ENCODE data around the gene CHAF1A. TPM values are rescaled to one million over a fixed set of nuclear protein-coding genes. Genes with fewer than 3 reads are reported as not detected.

CHAF1A gene
- total and polyA plus RNA-seq, 3 donors from 2014 or later = 24.1 to 37.7 (median 28.6) TPM

- TF ChIP-seq POLR2A (IDR thresholded peaks at IDR 0.05) = no peak
- no peak for TF ChIP-seq CTCF (IDR thresholded peaks at IDR 0.05)
- Histone ChIP-seq H3K9me3 (no peaks in the 10 kb centered on the region), H3K27me3 (no peaks in the 10 kb centered on the region), H3K4me3 (no peak overlapping the region), H3K36me3 (ENCODE audit: low read depth, missing control alignments) (no peaks in the 10 kb centered on the region), H3K27ac (no peak overlapping the region), H3K4me1 (peaks cover 51% of the 10 kb centered on the region)
- 72 to 79% methylated on average over 8 to 23 of the region's 23 CpGs for WGBS, 2 donors
- DNase-seq = no peak
- intact Hi-C loops (cut with DNase I; ENCODE audit: low total_unique reads) = no loop called here
Measured at GRCh38 chr19:4376991-4377781, 25.3 kb upstream of the CHAF1A start.

GRCh38 chr19:4378886-4379285 is 23.6 kb upstream of the CHAF1A start:
- Histone ChIP-seq H3K36me3 (ENCODE audit: low read depth, missing control alignments) (no peaks in the 10 kb centered on the region), H3K27me3 (no peaks in the 10 kb centered on the region), H3K4me3 (no peak overlapping the region), H3K9me3 (no peaks in the 10 kb centered on the region), H3K27ac (no peak overlapping the region), H3K4me1 (peaks cover 38% of the 10 kb centered on the region)
- WGBS, 2 donors = 86 to 96% methylated on average over 10 to 11 of the region's 11 CpGs
- intact Hi-C loops (cut with DNase I; ENCODE audit: low total_unique reads) = no loop called here
- no peak for DNase-seq
- TF ChIP-seq CTCF (IDR thresholded peaks at IDR 0.05) (no peak), POLR2A (IDR thresholded peaks at IDR 0.05) (no peak)

- DNase-seq = no peak
- no peak overlapping the region for H3K27ac ChIP-seq
- TF ChIP-seq POLR2A (IDR thresholded peaks at IDR 0.05) = no peak
- TF ChIP-seq CTCF (IDR thresholded peaks at IDR 0.05) = no peak
- no peaks in the 10 kb centered on the region for H3K27me3 ChIP-seq
- H3K9me3 ChIP-seq = no peaks in the 10 kb centered on the region
- H3K4me1 ChIP-seq = peaks cover 31% of the 10 kb centered on the region
- no peak overlapping the region for H3K4me3 ChIP-seq
- H3K36me3 ChIP-seq (ENCODE audit: low read depth, missing control alignments) = no peaks in the 10 kb centered on the region
- intact Hi-C loops (cut with DNase I; ENCODE audit: low total_unique reads) = no loop called here
- 61 to 73% methylated on average over 18 to 20 of the region's 20 CpGs for WGBS, 2 donors
Measured at GRCh38 chr19:4379383-4380253, 22.8 kb upstream of the CHAF1A start.

GRCh38 chr19:4380254-4380727 is 22.1 kb upstream of the CHAF1A start:
- TF ChIP-seq POLR2A (IDR thresholded peaks at IDR 0.05) = no peak
- Histone ChIP-seq H3K27ac (no peak overlapping the region), H3K4me3 (no peak overlapping the region), H3K9me3 (no peaks in the 10 kb centered on the region), H3K36me3 (ENCODE audit: low read depth, missing control alignments) (no peaks in the 10 kb centered on the region), H3K4me1 (peaks cover 24% of the 10 kb centered on the region), H3K27me3 (no peaks in the 10 kb centered on the region)
- DNase-seq = peak; percentile 68
- WGBS, 2 donors = 54 to 66% methylated on average over 10 to 17 of the region's 17 CpGs
- intact Hi-C loops (cut with DNase I; ENCODE audit: low total_unique reads) = no loop called here
